Measurements from ENCODE around the gene PEPD. TPM values are rescaled to one million over a fixed set of nuclear protein-coding genes. Genes with fewer than 3 reads are reported as not detected.

The PEPD gene
- total RNA-seq, 1 experiment from 2014 or later: 83.1 TPM

GRCh38 chr19:33430674-33431277 is 90.8 kb downstream of the PEPD start:
- CTCF ChIA-PET: interaction anchor here (0.6 to 3.5 kb wide), 51 partner anchors 9 to 611 kb away, joined by 3 to 70 read pairs (median 4); partner anchors contain the start of genes CEBPA and SLC7A10
- H3K27ac Mint-ChIP-seq: peak overlapping the region; percentile 44
- POLR2A ChIA-PET: interaction anchor here (0.5 to 1.6 kb wide), 2 partner anchors 192 to 207 kb away, joined by 3 to 4 read pairs; partner anchors contain the start of gene CHST8

GRCh38 chr19:33429891-33430673 is 91.5 kb downstream of the PEPD start:
- DNase-seq (ENCODE audit: low spot score) (no peak), ATAC-seq (no peak)
- Mint-ChIP-seq H3K36me3 (no peaks in the 10 kb centered on the region), H3K4me1 (no peaks in the 10 kb centered on the region), H3K27ac (no peak overlapping the region), H3K27me3 (ENCODE audit: low read depth) (no peaks in the 10 kb centered on the region), H3K4me3 (no peak overlapping the region), H3K9me3 (no peaks in the 10 kb centered on the region)
- ChIA-PET CTCF (interaction anchor here (0.7 to 3.5 kb wide), 44 partner anchors 10 to 612 kb away, joined by 3 to 70 read pairs (median 4); partner anchors contain the start of genes CEBPA and SLC7A10), POLR2A (interaction anchor here (1.6 kb wide), 1 partner anchor 192 kb away, joined by 4 read pairs; the partner anchor contains the start of gene CHST8)
- TF ChIP-seq ELF4 (CRISPR knock-in tag; IDR thresholded peaks at IDR 0.05; ENCODE audit: low read depth): no peak
- TF ChIP-seq ARID4B (CRISPR knock-in tag; IDR thresholded peaks at IDR 0.05; ENCODE audit: borderline replicate concordance): no peak
- no peak for TF ChIP-seq GABPB1 (CRISPR knock-in tag; IDR thresholded peaks at IDR 0.05)
- no peak for TF ChIP-seq ZNF317 (CRISPR knock-in tag; IDR thresholded peaks at IDR 0.05; ENCODE audit: borderline replicate concordance, low read depth)
- no peak for TF ChIP-seq ZNF232 (CRISPR knock-in tag; IDR thresholded peaks at IDR 0.05)
- no peak for TF ChIP-seq SP1 (CRISPR knock-in tag; conservative IDR thresholded peaks at IDR 0.05)
- no peak for TF ChIP-seq USF2 (CRISPR knock-in tag; IDR thresholded peaks at IDR 0.05)
- no peak for TF ChIP-seq FOXK1 (CRISPR knock-in tag; IDR thresholded peaks at IDR 0.05)

More at GRCh38 chr19:33430674-33431277, 90.8 kb downstream of the PEPD start:
- Mint-ChIP-seq H3K27me3 (ENCODE audit: low read depth) (no peaks in the 10 kb centered on the region), H3K4me1 (no peaks in the 10 kb centered on the region), H3K4me3 (no peak overlapping the region), H3K36me3 (no peaks in the 10 kb centered on the region), H3K9me3 (no peaks in the 10 kb centered on the region)
- DNase-seq (ENCODE audit: low spot score) (peak; percentile 81), ATAC-seq (peak; percentile 81)
- no peak for TF ChIP-seq PRDM15 (CRISPR knock-in tag; IDR thresholded peaks at IDR 0.05)
- TF ChIP-seq ZNF121 (CRISPR knock-in tag; IDR thresholded peaks at IDR 0.05): peak; percentile 99
- peak; percentile 66 for TF ChIP-seq CTCF (IDR thresholded peaks at IDR 0.05)
- no peak for TF ChIP-seq E2F4 (CRISPR knock-in tag; IDR thresholded peaks at IDR 0.05; ENCODE audit: borderline replicate concordance, low read depth)
- TF ChIP-seq ZNF232 (CRISPR knock-in tag; IDR thresholded peaks at IDR 0.05): no peak

All from WTC11 (cell line).